Peyer's patch (tissue), 4 donors: ENCODE data around the gene CDKN2B. TPM values are rescaled to one million over a fixed set of nuclear protein-coding genes. Genes with fewer than 3 reads are reported as not detected.
"Not testable (repeated sequence)": the region's sequence is repeated elsewhere in the genome, so short reads cannot be mapped to it uniquely, and the experiment has no call there.

Experiments used
- DNase-seq, 3 donors: peaks; one replicate each; pipeline ENCODE4 v3.0.0-alpha.2; 2017 to 2019
- H3K27ac ChIP-seq, 4 donors: fragments of 200-600 bp; sonication (generic); one replicate each; pipeline ENCODE4 v1.5.1; 2016 to 2019
- H3K27me3 ChIP-seq, 2 donors: fragments of 200-600 bp; sonication (generic); one replicate each; pipeline ENCODE4 v1.5.1; 2019
- H3K36me3 ChIP-seq, 3 donors: fragments of 200-600 bp; sonication (generic); one replicate each; pipeline ENCODE4 v1.5.1; 2016 to 2019
- H3K4me1 ChIP-seq, 4 donors: fragments of 200-600 bp; sonication (generic); one replicate each; pipeline ENCODE4 v1.5.1; 2016 to 2019
- H3K4me3 ChIP-seq, 4 donors: fragments of 200-600 bp; sonication (generic); 1 replicate in 3 of 4; 2 replicates in 1 of 4; pipeline ENCODE4 v1.5.1; 2016 to 2019; ENCODE audit warnings: mild to moderate bottlenecking in 1 of 4
- H3K9me3 ChIP-seq, 4 donors: fragments of 200-600 bp; sonication (generic); one replicate each; pipeline ENCODE4 v1.5.1; 2016 to 2019; ENCODE audit warnings: mild to moderate bottlenecking in 1 of 4
- POLR2A ChIP-seq, 2 donors: fragments of 450-650 bp; IDR thresholded peaks; one replicate each; pipeline ENCODE4 v1.5.1; 2017; ENCODE audit warnings: antibody characterized with exemption in 2 of 2, mild to moderate bottlenecking in 2 of 2, moderate library complexity in 2 of 2
- small RNA-seq, 2 donors: library from RNA; depleted of rRNA; stranded (forward); fragments of <200 nt; gene quantifications; one replicate each; pipeline ENCODE3, GENCODE V24; 2016
- total RNA-seq, 4 donors: library from RNA; depleted of rRNA; stranded (reverse); fragments of >200 nt; gene quantifications; one replicate each; pipeline ENCODE4 v1.1.0, GENCODE V29; 2016
- TF ChIP-seq, protein P1 (sequence below), 6 experiments: fragments of 450-650 bp in 4 of 6; fragments of 200-600 bp in 2 of 6; sonication (generic) in 1 of 6; IDR thresholded peaks; one replicate each; pipeline ENCODE4 v1.5.1; 2017 to 2019; ENCODE audit warnings: antibody characterized with exemption in 6 of 6, mild to moderate bottlenecking in 3 of 6, moderate library complexity in 1 of 6

CDKN2B gene
- total RNA-seq, 4 donors from 2014 or later = 15.7 to 375 (median 228) TPM

DNA sequence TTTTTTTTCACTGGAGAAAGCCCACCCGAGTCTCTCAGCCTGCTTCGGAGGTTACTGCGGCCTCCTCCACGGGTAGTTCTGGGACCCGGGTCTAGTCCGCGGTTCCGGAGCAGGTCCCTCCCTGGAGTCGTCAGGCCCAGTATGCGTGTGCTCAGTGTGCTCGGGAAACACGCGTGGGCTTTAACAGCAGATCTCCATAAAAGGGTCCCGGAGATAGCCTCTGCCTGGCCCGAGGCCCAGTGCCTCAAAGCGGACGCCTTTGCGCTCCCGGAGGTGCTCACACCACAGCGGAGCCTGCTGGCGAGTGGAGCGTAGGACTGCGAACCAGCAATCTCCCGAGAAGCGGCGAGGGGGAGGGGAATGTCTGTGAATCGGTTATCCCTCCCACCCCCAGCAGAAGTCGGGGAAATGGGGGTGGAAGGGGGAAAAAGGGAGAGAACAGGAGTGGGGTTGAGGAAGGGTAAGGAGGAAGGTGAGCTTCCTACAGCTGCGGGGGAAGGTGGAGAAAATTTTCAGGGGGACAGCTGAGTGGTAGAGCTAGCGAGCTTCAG lies 43.6 kb downstream of the CDKN2B start:
- peaks cover 0 to 11% (median 9%) of the 10 kb centered on the region in 4 donors for H3K4me1 ChIP-seq
- peak; percentile 46 to 84 (median 79) for DNase-seq
- TF ChIP-seq, protein P1, sequence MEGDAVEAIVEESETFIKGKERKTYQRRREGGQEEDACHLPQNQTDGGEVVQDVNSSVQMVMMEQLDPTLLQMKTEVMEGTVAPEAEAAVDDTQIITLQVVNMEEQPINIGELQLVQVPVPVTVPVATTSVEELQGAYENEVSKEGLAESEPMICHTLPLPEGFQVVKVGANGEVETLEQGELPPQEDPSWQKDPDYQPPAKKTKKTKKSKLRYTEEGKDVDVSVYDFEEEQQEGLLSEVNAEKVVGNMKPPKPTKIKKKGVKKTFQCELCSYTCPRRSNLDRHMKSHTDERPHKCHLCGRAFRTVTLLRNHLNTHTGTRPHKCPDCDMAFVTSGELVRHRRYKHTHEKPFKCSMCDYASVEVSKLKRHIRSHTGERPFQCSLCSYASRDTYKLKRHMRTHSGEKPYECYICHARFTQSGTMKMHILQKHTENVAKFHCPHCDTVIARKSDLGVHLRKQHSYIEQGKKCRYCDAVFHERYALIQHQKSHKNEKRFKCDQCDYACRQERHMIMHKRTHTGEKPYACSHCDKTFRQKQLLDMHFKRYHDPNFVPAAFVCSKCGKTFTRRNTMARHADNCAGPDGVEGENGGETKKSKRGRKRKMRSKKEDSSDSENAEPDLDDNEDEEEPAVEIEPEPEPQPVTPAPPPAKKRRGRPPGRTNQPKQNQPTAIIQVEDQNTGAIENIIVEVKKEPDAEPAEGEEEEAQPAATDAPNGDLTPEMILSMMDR (IDR thresholded peaks at IDR 0.05) = peak in 4 of 6 experiments; percentile 21 to 67 (median 58)
- TF ChIP-seq POLR2A (IDR thresholded peaks at IDR 0.05) = no peak
- H3K36me3 ChIP-seq = no peaks in the 10 kb centered on the region
- peaks cover 0 to 4% (median 0%) of the 10 kb centered on the region in 4 donors for H3K9me3 ChIP-seq
- peak overlapping the region; percentile 11 to 47 (median 42) for H3K4me3 ChIP-seq
- peaks cover 0 to 53% of the 10 kb centered on the region in 2 donors for H3K27me3 ChIP-seq
- H3K27ac ChIP-seq = peak overlapping the region in 1 of 4 donors; percentile 1

DNA sequence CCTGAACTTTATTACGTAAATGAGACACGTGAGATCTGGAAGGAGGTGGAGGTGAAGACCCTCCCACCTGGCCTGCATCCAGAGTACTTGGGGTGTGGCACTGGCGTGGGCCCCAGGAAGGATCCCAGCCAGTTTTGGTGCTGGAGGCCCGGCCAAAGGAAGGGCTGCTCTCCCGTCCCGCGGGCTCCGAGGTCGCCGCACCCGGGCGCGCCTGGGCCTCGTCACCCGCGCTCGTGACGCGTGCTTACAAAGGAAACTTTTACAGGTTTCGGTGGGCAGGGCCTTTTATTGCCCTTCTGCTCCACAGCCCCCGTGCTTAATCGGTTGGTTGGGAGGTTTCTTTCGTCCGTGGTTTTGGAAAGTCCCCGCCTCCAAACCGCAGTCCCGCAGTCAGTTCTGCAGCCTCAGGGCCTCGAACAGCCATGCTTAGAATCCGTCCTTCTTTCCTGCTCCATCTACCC lies 44.1 kb downstream of the CDKN2B start:
- H3K36me3 ChIP-seq = no peaks in the 10 kb centered on the region
- peak in 2 of 3 donors; percentile 59 to 65 for DNase-seq
- peak overlapping the region; percentile 11 to 47 (median 42) for H3K4me3 ChIP-seq
- no peak overlapping the region for H3K27ac ChIP-seq
- no peaks in the 10 kb centered on the region for H3K9me3 ChIP-seq
- H3K4me1 ChIP-seq = peaks cover 0 to 11% (median 9%) of the 10 kb centered on the region in 4 donors
- peaks cover 0 to 48% of the 10 kb centered on the region in 2 donors for H3K27me3 ChIP-seq
- TF ChIP-seq, protein P1 (IDR thresholded peaks at IDR 0.05) = no peak
- TF ChIP-seq POLR2A (IDR thresholded peaks at IDR 0.05) = no peak

DNA sequence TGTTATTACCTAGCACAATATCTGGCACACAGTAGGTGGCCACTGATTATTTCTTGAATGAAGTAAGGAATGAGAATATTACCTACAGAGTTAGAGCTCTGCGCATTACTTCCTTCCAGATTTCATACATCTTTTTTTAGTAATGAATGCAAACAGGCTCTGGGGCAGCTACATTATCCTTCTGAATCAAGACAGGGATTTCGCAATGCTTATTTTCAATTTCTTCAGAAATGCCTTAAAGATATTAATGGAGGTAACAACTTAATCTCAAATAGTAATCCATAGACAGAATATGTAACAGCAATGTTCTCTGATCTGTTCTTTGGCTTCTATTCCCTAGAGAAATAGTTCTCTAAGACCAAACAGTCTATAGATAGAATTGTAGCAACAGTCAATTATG lies 47.5 kb downstream of the CDKN2B start:
- Histone ChIP-seq H3K9me3 (no peaks in the 10 kb centered on the region), H3K27me3 (peaks cover 0 to 16% of the 10 kb centered on the region in 2 donors)

DNA sequence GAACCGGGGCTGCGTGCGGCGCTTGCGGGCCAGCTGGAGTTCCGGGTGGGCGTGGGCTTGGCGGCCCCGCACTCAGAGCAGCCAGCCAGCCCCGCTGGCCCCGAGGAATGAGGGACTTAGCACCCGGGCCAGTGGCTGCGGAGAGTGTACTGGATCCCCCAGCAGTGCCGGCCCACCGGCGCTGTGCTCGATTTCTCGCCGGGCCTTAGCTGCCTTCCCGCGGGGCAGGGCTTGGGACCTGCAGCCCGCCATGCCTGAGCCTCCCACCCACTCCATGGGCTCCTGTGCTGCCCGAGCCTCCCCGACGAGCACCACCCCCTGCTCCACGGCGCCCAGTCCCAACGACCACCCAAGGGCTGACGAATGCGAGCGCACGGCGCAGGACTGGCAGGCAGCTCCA lies 49.8 kb downstream of the CDKN2B start:
- H3K27me3 ChIP-seq = not testable (repeated sequence)

More for the DNA sequence above, 47.5 kb downstream of the CDKN2B start:
- no peak for TF ChIP-seq POLR2A (IDR thresholded peaks at IDR 0.05)
- TF ChIP-seq, protein P1 (IDR thresholded peaks at IDR 0.05) = no peak
- H3K4me1 ChIP-seq = peaks cover 0 to 11% (median 9%) of the 10 kb centered on the region in 4 donors
- no peak for DNase-seq
- no peak overlapping the region for H3K4me3 ChIP-seq
- H3K27ac ChIP-seq = no peak overlapping the region
- no peaks in the 10 kb centered on the region for H3K36me3 ChIP-seq

DNA sequence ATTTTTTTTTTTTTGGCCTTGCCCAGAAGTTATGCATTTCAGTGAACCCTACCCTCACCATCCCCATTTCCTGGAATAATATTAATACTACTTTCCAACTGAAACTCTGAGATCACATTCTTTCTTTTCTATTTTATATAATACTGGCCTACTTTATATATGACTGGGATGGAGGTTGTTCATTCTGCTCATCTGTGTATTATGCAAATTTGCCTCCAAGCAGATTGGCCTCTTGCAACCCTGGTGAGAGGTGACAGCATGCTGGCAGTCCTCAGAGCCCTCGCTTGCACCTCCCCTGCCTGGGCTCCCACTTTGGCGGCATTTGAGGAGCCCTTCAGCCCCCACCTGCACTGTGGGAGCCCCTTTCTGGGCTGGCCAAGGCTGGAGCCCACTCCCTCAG lies 50.3 kb downstream of the CDKN2B start:
- no peak for DNase-seq
- H3K36me3 ChIP-seq = no peaks in the 10 kb centered on the region
- no peak for TF ChIP-seq POLR2A (IDR thresholded peaks at IDR 0.05)
- TF ChIP-seq, protein P1 (IDR thresholded peaks at IDR 0.05) = no peak
- no peaks in the 10 kb centered on the region for H3K27me3 ChIP-seq
- H3K4me1 ChIP-seq = no peaks in the 10 kb centered on the region
- H3K9me3 ChIP-seq = no peaks in the 10 kb centered on the region
- no peak overlapping the region for H3K27ac ChIP-seq
- no peak overlapping the region for H3K4me3 ChIP-seq

More for the DNA sequence above, 49.8 kb downstream of the CDKN2B start:
- H3K9me3 ChIP-seq, H3K36me3 ChIP-seq, H3K27ac ChIP-seq, DNase-seq, H3K4me3 ChIP-seq, H3K4me1 ChIP-seq: not testable (repeated sequence)

Small RNAs within 50 kb of the gene (small RNA-seq; reads per million reads assigned to genes)
- 0 reads per million in 2 donors for gene RF02045

Other genes starting within 250 kb of the CDKN2B start
- gene MTAP, start 206.7 kb downstream of the CDKN2B start, total RNA-seq = 10 to 100 TPM; 13.3 to 40.3 (median 27.3) TPM
- gene CDKN2A, start 14.9 kb downstream of the CDKN2B start, total RNA-seq = 10 to 100 TPM in 3 of 4 donors, not detected in 1; 12.9 to 37.1 (median 20.8) TPM
- 100 to 1,000 TPM in 1 of 4 donors, 10 to 100 TPM in 3; 22.7 to 129 (median 52.0) TPM for gene CDKN2B-AS1, start 14.5 kb downstream of the CDKN2B start, total RNA-seq